Neural progenitor cell (in vitro differentiated cells): ENCODE data around the gene BCAS2. TPM values are rescaled to one million over a fixed set of nuclear protein-coding genes. Genes with fewer than 3 reads are reported as not detected.

Experiments
- DNase-seq: peaks from one replicate; pipeline ENCODE4 v3.0.0-alpha.2; 2016; ENCODE audit warnings: low spot score
- H2AFZ ChIP-seq: fragments of 200-600 bp; sonication (generic); replicated peaks from 2 replicates; pipeline ENCODE4 v1.6.1; 2016; ENCODE audit warnings: antibody characterized with exemption
- H3F3A ChIP-seq: fragments of 200-600 bp; sonication (generic); 2 replicates; pipeline ENCODE4 v1.6.1; 2016; ENCODE audit warnings: antibody characterized with exemption, low read depth
- H3K27ac ChIP-seq: fragments of 200-600 bp; sonication (generic); 2 replicates; pipeline ENCODE4 v1.5.1; 2016; ENCODE audit warnings: mild to moderate bottlenecking
- H3K27me3 ChIP-seq: fragments of 200-600 bp; sonication (generic); 2 replicates; pipeline ENCODE4 v1.6.1; 2016; ENCODE audit warnings: mild to moderate bottlenecking, moderate library complexity
- H3K36me3 ChIP-seq: fragments of 200-600 bp; sonication (generic); 2 replicates; pipeline ENCODE4 v1.5.1; 2016
- H3K4me1 ChIP-seq: fragments of 200-600 bp; sonication (generic); 2 replicates; pipeline ENCODE4 v1.6.1; 2016; ENCODE audit warnings: mixed run types
- H3K4me2 ChIP-seq: fragments of 200-600 bp; sonication (generic); 2 replicates; pipeline ENCODE4 v1.6.1; 2016
- H3K4me3 ChIP-seq: fragments of 200-600 bp; sonication (generic); 2 replicates; pipeline ENCODE4 v1.5.1; 2016
- H3K79me2 ChIP-seq: fragments of 200-600 bp; sonication (generic); 2 replicates; pipeline ENCODE4 v1.6.1; 2016; ENCODE audit warnings: low read depth
- H3K9ac ChIP-seq: fragments of 200-600 bp; sonication (generic); 2 replicates; pipeline ENCODE4 v1.6.1; 2016
- H3K9me3 ChIP-seq: fragments of 200-600 bp; sonication (generic); 2 replicates; pipeline ENCODE4 v1.5.1; 2016; ENCODE audit warnings: low read depth
- H4K20me1 ChIP-seq: fragments of 200-600 bp; sonication (generic); 2 replicates; pipeline ENCODE4 v1.6.1; 2016; ENCODE audit warnings: low read depth
- H3K27ac Mint-ChIP-seq: 3 replicates; pipeline ENCODE4 v1.8.0; 2021; ENCODE audit warnings: mixed read lengths
- H3K27me3 Mint-ChIP-seq: 2 replicates; pipeline ENCODE4 v1.8.0; 2022; ENCODE audit warnings: low read depth, mild to moderate bottlenecking, inconsistent platforms, moderate library complexity, mixed read lengths; ENCODE audit not compliant: insufficient read depth
- H3K36me3 Mint-ChIP-seq: 3 replicates; pipeline ENCODE4 v1.8.0; 2021; ENCODE audit warnings: mixed read lengths
- H3K4me1 Mint-ChIP-seq: 3 replicates; pipeline ENCODE4 v1.8.0; 2021; ENCODE audit warnings: mixed read lengths
- H3K4me3 Mint-ChIP-seq: 3 replicates; pipeline ENCODE4 v1.8.0; 2021; ENCODE audit warnings: mild to moderate bottlenecking, moderate library complexity, mixed read lengths
- H3K9me3 Mint-ChIP-seq: 3 replicates; pipeline ENCODE4 v1.8.0; 2020; ENCODE audit warnings: mixed read lengths
- EZH2 ChIP-seq: fragments of 200-600 bp; sonication (generic); IDR thresholded peaks from 2 replicates; pipeline ENCODE4 v1.6.1; 2017; ENCODE audit warnings: antibody characterized with exemption, mild to moderate bottlenecking, moderate library complexity
- EZH2phosphoT487 ChIP-seq: fragments of 200-600 bp; sonication (generic); IDR thresholded peaks from 2 replicates; pipeline ENCODE4 v1.6.1; 2017; ENCODE audit warnings: antibody characterized with exemption
- total RNA-seq: library from RNA; depleted of rRNA; stranded (reverse); fragments of >200 nt; gene quantifications from 2 replicates; pipeline ENCODE4 v1.2.3, GENCODE V29; 2015; ENCODE audit warnings: low replicate concordance
- TF ChIP-seq, protein P1 (sequence below): fragments of 200-600 bp; sonication (generic); IDR thresholded peaks from 2 replicates; pipeline ENCODE4 v1.5.1; 2017; ENCODE audit warnings: antibody characterized with exemption, mild to moderate bottlenecking

The BCAS2 gene
- total RNA-seq, 1 donor from 2014 or later, result 92.1 TPM

DNA sequence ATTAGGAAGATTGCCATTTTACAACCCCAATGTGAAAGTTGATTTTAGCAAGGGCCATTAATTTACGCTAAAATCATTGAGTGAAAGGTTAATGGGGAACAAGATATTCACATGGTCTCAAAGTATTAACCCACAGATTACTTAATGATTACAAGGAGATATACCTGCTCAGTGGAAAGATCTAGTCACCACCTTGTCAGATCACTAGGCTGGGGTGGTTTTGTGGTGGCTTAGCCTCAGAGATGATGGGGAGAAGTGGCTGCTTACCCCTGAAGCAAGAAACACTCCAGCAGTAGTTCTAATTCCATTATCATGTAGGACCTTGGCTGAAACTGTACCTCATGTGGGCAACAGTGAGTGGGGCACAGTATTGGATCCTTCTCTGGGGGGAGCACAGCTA, 50.3 kb downstream of the BCAS2 start:
- Mint-ChIP-seq H3K9me3 (no peaks in the 10 kb centered on the region), H3K4me3 (no peak overlapping the region), H3K4me1 (no peaks in the 10 kb centered on the region), H3K27ac (no peak overlapping the region), H3K27me3 (no peaks in the 10 kb centered on the region), H3K36me3 (no peaks in the 10 kb centered on the region)
- no peak for DNase-seq
- H3F3A ChIP-seq, result no peaks in the 10 kb centered on the region
- H2AFZ ChIP-seq, result no peak overlapping the region
- H3K9me3 ChIP-seq, result no peaks in the 10 kb centered on the region
- no peak overlapping the region for H3K9ac ChIP-seq
- H4K20me1 ChIP-seq, result no peaks in the 10 kb centered on the region
- H3K36me3 ChIP-seq, result no peaks in the 10 kb centered on the region
- no peaks in the 10 kb centered on the region for H3K4me1 ChIP-seq
- no peak overlapping the region for H3K4me2 ChIP-seq
- H3K79me2 ChIP-seq, result no peaks in the 10 kb centered on the region
- H3K27me3 ChIP-seq, result no peaks in the 10 kb centered on the region
- H3K4me3 ChIP-seq, result no peak overlapping the region
- no peak overlapping the region for H3K27ac ChIP-seq
- TF ChIP-seq, protein P1, sequence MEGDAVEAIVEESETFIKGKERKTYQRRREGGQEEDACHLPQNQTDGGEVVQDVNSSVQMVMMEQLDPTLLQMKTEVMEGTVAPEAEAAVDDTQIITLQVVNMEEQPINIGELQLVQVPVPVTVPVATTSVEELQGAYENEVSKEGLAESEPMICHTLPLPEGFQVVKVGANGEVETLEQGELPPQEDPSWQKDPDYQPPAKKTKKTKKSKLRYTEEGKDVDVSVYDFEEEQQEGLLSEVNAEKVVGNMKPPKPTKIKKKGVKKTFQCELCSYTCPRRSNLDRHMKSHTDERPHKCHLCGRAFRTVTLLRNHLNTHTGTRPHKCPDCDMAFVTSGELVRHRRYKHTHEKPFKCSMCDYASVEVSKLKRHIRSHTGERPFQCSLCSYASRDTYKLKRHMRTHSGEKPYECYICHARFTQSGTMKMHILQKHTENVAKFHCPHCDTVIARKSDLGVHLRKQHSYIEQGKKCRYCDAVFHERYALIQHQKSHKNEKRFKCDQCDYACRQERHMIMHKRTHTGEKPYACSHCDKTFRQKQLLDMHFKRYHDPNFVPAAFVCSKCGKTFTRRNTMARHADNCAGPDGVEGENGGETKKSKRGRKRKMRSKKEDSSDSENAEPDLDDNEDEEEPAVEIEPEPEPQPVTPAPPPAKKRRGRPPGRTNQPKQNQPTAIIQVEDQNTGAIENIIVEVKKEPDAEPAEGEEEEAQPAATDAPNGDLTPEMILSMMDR, result no peak

DNA sequence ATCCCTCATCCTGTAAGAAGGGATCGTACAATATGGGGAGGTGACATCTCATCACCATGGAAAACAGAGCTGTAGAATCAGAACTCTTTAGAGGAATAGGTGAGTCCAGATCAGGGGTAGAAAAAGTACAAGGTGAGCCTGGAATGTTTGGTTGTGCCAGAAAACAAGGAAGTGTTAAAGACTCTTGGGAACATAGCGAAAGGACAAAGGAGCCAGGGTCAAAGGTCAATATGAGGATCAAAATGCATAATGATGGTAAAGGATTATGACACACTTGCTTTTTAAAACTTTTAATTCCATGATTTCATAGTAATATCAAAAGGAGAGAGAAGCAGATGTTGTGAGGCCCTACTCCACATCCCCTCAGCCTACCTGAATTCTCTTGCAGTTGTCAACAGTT, 51.2 kb downstream of the BCAS2 start:
- Histone ChIP-seq H3K79me2 (no peaks in the 10 kb centered on the region), H3K36me3 (no peaks in the 10 kb centered on the region), H4K20me1 (no peaks in the 10 kb centered on the region), H3K4me2 (no peak overlapping the region), H3K9me3 (no peaks in the 10 kb centered on the region), H3F3A (no peaks in the 10 kb centered on the region), H3K27ac (no peak overlapping the region), H3K4me3 (no peak overlapping the region), H3K4me1 (no peaks in the 10 kb centered on the region), H2AFZ (no peak overlapping the region), H3K27me3 (no peaks in the 10 kb centered on the region), H3K9ac (no peak overlapping the region)
- Mint-ChIP-seq H3K4me3 (no peak overlapping the region), H3K4me1 (no peaks in the 10 kb centered on the region), H3K9me3 (no peaks in the 10 kb centered on the region), H3K36me3 (no peaks in the 10 kb centered on the region), H3K27me3 (no peaks in the 10 kb centered on the region), H3K27ac (peak overlapping the region; percentile 28)
- TF ChIP-seq EZH2phosphoT487 (no peak), EZH2 (no peak)
- TF ChIP-seq, protein P1, result no peak
- DNase-seq, result no peak

DNA sequence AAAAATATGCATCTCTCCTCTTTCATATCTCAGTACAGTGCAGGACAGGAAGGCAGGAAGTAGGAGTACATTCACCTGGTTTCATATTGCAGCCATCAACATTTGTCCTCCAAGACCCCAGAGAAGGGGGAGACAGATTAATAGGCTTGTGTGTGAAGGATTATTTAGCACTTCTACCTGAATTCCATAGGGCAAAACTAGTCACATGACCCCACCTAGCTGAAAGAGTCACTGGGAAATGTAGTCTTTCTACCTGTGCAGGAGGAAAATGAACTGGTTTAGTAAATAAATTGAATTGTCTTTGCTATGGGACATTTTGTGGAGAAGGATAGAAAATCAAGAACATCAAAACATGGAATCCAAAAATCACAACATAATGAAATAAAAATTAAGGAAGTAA, 56.5 kb downstream of the BCAS2 start:
- Histone ChIP-seq H3K9me3 (no peaks in the 10 kb centered on the region), H4K20me1 (no peaks in the 10 kb centered on the region), H3K36me3 (no peaks in the 10 kb centered on the region), H3F3A (no peaks in the 10 kb centered on the region), H2AFZ (peak overlapping the region; percentile 20), H3K4me3 (no peak overlapping the region), H3K27ac (no peak overlapping the region), H3K9ac (no peak overlapping the region), H3K4me2 (no peak overlapping the region), H3K79me2 (no peaks in the 10 kb centered on the region), H3K4me1 (no peaks in the 10 kb centered on the region), H3K27me3 (no peaks in the 10 kb centered on the region)
- Mint-ChIP-seq H3K36me3 (no peaks in the 10 kb centered on the region), H3K4me1 (peaks cover 2% of the 10 kb centered on the region), H3K9me3 (no peaks in the 10 kb centered on the region), H3K27me3 (no peaks in the 10 kb centered on the region), H3K4me3 (no peak overlapping the region), H3K27ac (no peak overlapping the region)
- TF ChIP-seq EZH2 (no peak), EZH2phosphoT487 (no peak)
- TF ChIP-seq, protein P1, result no peak
- DNase-seq, result peak; percentile 14

DNA sequence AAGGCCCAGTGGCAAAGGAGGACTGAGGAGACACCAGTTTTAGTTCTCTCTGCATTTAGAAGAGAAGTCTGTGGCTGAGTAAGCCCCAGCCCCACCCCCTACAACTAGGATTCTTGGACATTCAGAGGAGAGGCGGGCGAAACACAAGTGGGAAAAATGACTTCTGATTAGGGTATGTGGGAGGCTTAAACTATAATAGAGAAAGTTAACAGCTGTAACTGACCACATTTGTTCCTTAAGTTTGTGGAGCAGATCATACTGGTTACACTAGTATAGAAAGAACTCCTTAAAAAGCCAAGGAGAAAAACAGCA, 59.2 kb downstream of the BCAS2 start:
- Mint-ChIP-seq H3K27me3 (peaks cover 2% of the 10 kb centered on the region), H3K36me3 (no peaks in the 10 kb centered on the region), H3K4me1 (peaks cover 2% of the 10 kb centered on the region), H3K9me3 (no peaks in the 10 kb centered on the region), H3K4me3 (no peak overlapping the region), H3K27ac (no peak overlapping the region)
- TF ChIP-seq EZH2phosphoT487 (no peak), EZH2 (no peak)
- TF ChIP-seq, protein P1, result no peak
- Histone ChIP-seq H3K36me3 (no peaks in the 10 kb centered on the region), H3K9me3 (no peaks in the 10 kb centered on the region), H3K27ac (no peak overlapping the region), H4K20me1 (no peaks in the 10 kb centered on the region), H3F3A (peaks cover 4% of the 10 kb centered on the region), H3K27me3 (no peaks in the 10 kb centered on the region), H3K4me1 (no peaks in the 10 kb centered on the region), H3K4me3 (no peak overlapping the region), H3K79me2 (no peaks in the 10 kb centered on the region), H3K9ac (no peak overlapping the region), H2AFZ (peak overlapping the region; percentile 47), H3K4me2 (no peak overlapping the region)
- DNase-seq, result no peak
